ENCODE data around the gene TRAPPC6A. TPM values are rescaled to one million over a fixed set of nuclear protein-coding genes. Genes with fewer than 3 reads are reported as not detected.

TRAPPC6A gene
- total and polyA plus RNA-seq, 2 of the 13 experiments (the other 11 are each of a cell fraction or from before 2014, with no cell fraction given) = 6.5 to 21.0 TPM

DNA sequence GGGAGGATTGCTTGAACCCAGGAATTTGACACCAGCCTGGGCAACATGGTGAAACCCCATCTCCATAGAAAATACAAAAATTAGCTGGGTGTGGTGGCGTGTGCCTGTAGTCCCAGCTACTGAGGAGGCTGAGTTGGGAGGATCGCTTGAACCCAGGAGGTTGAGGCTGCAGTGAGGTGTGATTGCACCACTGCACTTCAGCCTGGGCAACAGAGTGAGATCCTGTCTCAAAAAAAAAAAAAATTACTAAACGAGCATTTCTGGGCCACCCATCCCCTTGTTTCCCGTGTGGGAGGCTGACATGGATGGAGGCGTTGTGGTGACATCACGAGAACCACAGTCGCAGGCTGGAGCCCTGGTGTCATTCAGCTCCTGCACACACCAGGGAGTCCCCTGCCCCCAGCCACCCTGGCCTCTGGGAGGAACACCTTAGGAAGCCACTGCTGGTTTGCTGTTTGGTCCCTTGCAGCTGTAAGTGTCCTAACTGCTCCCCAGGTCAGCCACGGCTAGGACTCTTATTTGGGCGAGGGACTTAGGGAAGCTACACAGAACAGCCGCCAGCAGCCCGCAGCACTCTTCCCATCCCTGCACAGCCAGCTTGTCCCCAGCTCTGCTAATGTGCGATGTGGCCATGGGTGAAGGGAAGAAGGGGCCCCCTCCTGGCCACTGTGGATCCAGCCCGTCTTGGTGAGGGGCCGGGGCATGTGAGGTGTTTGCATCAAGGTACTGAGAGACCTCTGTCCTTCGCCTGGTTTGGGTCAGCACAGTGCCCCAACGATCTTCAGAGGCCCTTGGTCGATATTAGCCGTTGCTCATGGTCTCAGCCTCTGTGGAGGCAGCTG is 30.0 kb downstream of the TRAPPC6A start (continued):
- no peak for TF ChIP-seq CBFB (CRISPR knock-in tag; IDR thresholded peaks at IDR 0.05)
- TF ChIP-seq, protein P1, sequence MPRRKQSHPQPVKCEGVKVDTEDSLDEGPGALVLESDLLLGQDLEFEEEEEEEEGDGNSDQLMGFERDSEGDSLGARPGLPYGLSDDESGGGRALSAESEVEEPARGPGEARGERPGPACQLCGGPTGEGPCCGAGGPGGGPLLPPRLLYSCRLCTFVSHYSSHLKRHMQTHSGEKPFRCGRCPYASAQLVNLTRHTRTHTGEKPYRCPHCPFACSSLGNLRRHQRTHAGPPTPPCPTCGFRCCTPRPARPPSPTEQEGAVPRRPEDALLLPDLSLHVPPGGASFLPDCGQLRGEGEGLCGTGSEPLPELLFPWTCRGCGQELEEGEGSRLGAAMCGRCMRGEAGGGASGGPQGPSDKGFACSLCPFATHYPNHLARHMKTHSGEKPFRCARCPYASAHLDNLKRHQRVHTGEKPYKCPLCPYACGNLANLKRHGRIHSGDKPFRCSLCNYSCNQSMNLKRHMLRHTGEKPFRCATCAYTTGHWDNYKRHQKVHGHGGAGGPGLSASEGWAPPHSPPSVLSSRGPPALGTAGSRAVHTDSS (CRISPR knock-in tag; conservative IDR thresholded peaks at IDR 0.05) = no peak
- TF ChIP-seq ZNF644 (CRISPR knock-in tag; IDR thresholded peaks at IDR 0.05; ENCODE audit: low read depth) = no peak
- TF ChIP-seq, protein P2, sequence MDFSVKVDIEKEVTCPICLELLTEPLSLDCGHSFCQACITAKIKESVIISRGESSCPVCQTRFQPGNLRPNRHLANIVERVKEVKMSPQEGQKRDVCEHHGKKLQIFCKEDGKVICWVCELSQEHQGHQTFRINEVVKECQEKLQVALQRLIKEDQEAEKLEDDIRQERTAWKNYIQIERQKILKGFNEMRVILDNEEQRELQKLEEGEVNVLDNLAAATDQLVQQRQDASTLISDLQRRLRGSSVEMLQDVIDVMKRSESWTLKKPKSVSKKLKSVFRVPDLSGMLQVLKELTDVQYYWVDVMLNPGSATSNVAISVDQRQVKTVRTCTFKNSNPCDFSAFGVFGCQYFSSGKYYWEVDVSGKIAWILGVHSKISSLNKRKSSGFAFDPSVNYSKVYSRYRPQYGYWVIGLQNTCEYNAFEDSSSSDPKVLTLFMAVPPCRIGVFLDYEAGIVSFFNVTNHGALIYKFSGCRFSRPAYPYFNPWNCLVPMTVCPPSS (IDR thresholded peaks at IDR 0.05) = no peak
- TF ChIP-seq MTA3 (CRISPR knock-in tag; IDR thresholded peaks at IDR 0.05) = no peak
- no peak for TF ChIP-seq MLLT10 (CRISPR knock-in tag; IDR thresholded peaks at IDR 0.05)
- TF ChIP-seq ZNF335 (CRISPR knock-in tag; IDR thresholded peaks at IDR 0.05) = no peak
- TF ChIP-seq, protein P3, sequence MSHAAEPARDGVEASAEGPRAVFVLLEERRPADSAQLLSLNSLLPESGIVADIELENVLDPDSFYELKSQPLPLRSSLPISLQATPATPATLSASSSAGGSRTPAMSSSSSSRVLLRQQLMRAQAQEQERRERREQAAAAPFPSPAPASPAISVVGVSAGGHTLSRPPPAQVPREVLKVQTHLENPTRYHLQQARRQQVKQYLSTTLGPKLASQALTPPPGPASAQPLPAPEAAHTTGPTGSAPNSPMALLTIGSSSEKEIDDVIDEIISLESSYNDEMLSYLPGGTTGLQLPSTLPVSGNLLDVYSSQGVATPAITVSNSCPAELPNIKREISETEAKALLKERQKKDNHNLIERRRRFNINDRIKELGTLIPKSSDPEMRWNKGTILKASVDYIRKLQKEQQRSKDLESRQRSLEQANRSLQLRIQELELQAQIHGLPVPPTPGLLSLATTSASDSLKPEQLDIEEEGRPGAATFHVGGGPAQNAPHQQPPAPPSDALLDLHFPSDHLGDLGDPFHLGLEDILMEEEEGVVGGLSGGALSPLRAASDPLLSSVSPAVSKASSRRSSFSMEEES (CRISPR knock-in tag; IDR thresholded peaks at IDR 0.05) = no peak
- no peak for TF ChIP-seq ZMAT3 (CRISPR knock-in tag; conservative IDR thresholded peaks at IDR 0.05)
- no peak for TF ChIP-seq MAFG (CRISPR knock-in tag; IDR thresholded peaks at IDR 0.05)
- TF ChIP-seq RCOR2 (CRISPR knock-in tag; IDR thresholded peaks at IDR 0.05) = no peak
- no peak for TF ChIP-seq YY1 (IDR thresholded peaks at IDR 0.05; ENCODE audit: insufficient read depth, insufficient replicate concordance, low read depth, low read length)
- no peak for TF ChIP-seq AHR (CRISPR knock-in tag; IDR thresholded peaks at IDR 0.05)

All from HepG2 (cell line).